GM10266 (cell line): ENCODE data around the gene CLSTN2.

Source experiments
- DNase-seq: peaks from one replicate; pipeline ENCODE4 v3.0.0; 2012; ENCODE audit errors: extremely low spot score
- TF ChIP-seq, protein P1 (sequence below): IDR thresholded peaks from 2 replicates; pipeline ENCODE4 v1.5.1; 2012; ENCODE audit warnings: mild to moderate bottlenecking, low read depth; ENCODE audit not compliant: control insufficient read depth, insufficient read depth; ENCODE audit errors: missing control alignments

The CLSTN2 gene

DNA sequence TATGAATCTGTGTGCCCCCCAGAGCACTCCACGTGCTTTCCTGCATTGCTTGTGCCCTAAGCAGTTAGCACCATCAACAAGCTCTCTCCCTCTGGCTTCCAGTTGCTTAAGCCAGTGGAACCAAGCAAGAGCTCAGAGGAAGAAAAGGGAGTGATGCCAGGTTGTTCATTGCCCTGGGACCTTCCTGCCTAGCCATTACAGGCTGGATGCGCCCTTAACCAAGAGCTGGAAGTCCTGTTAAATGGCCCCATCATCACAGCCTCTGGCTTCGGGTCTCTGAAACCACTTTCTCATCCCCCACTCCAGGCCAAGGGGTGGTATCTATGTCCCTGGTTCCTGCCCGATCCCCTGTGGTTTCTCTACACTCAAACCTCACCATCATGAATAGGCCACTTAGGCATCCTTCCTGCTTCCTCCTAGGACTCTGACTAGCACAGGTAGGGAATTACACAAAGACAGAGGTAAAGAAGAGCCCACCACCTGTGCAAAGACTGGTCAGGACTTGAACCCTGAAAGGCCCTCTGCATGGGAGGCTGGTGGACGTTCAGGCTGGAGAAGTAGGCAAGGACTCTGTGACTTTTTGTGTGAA, 433.3 kb downstream of the CLSTN2 start:
- TF ChIP-seq, protein P1, sequence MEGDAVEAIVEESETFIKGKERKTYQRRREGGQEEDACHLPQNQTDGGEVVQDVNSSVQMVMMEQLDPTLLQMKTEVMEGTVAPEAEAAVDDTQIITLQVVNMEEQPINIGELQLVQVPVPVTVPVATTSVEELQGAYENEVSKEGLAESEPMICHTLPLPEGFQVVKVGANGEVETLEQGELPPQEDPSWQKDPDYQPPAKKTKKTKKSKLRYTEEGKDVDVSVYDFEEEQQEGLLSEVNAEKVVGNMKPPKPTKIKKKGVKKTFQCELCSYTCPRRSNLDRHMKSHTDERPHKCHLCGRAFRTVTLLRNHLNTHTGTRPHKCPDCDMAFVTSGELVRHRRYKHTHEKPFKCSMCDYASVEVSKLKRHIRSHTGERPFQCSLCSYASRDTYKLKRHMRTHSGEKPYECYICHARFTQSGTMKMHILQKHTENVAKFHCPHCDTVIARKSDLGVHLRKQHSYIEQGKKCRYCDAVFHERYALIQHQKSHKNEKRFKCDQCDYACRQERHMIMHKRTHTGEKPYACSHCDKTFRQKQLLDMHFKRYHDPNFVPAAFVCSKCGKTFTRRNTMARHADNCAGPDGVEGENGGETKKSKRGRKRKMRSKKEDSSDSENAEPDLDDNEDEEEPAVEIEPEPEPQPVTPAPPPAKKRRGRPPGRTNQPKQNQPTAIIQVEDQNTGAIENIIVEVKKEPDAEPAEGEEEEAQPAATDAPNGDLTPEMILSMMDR: no peak
- DNase-seq: no peak

DNA sequence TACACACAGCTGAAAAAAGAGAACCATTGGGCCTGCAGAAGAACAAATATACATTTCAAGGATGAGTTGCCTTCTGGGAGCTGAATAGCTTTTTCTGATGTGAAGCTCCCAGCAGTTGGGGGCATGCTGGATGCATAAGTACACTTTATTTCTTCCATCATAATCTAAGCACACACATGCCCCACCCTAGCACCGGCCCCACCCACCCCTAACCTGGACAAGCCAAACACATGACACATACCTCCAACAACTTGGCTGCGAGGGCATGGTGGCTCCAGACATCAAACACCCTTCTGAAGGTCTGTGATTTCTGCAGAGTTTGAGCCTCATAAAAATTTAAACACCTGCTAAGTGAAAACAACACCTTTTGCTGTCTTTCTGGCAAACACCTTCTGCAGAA, 435.7 kb downstream of the CLSTN2 start:
- TF ChIP-seq, protein P1: no peak
- no peak for DNase-seq

DNA sequence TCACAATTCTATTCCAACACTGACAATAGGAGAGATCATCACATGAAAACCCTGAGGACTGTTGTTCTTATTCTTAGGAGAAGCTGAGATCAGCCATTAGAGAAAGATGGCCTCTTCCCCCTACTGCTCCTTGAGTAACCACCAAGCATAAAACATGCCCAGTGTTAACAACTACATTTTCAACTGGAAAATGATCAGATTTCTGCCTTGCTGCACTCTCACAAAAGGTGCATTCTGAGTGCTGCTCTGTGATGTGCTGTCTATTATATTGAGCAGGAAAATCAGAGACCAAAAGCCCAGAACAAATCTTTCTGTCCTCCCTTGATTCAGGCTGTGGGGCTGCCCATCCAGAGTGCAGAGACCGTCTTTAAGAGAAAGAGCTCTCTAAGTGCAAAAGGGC, 438.2 kb downstream of the CLSTN2 start:
- DNase-seq: no peak
- TF ChIP-seq, protein P1: no peak

DNA sequence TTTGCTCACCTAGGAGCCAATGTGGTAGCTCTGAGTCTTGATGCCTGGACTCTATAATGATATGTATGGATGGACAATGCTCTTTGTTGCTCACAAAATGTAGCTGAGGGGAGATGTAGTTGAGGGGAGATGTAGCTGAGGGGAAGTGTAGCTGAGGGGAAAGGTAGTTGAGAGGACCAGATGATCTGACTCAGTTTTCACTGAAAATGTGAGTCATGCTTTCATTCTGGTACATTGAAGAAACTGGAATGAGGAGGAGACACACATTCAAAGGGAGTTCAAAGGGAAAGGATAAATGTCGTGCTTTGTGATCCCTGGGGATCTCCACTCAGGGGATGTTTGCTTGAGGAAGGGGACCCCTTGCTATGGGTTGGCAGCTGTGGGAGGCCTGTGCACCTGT, 440.0 kb downstream of the CLSTN2 start:
- TF ChIP-seq, protein P1: no peak
- no peak for DNase-seq

DNA sequence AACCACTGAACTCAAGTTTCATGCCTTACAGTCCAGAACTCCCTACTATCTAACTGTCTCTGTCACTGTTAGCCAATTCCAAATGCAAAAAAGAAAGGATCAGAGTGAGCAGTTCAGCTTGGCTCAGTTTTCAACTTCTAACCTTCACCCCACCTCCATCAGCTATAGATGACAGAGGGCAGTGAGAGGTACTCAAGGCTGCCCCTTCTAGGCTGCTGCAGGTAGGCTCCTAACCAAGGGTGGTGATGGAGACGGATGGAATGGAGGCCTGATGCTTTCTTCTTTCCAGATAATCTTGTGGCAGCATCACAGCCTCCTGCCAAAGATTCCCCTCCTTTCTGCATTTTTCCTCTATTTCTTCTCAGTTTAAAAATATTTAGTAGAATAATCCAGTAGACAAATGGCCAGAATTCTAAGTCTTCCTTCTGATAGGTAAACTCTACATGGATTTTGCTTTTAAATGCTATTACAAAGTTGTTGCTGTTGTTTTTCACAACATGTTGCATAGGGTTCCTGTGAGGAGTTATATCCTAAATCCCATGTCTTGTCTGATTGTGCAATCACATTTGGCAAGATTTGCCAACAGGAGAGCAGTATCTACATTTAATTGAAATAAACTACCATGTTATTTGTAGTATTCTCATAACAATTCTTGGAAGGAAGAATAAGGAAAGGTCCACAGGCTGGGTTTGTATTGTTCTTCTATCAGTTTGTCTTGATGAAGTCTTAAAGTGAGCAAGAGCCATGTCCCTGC, 441.3 kb downstream of the CLSTN2 start:
- no peak for DNase-seq

DNA sequence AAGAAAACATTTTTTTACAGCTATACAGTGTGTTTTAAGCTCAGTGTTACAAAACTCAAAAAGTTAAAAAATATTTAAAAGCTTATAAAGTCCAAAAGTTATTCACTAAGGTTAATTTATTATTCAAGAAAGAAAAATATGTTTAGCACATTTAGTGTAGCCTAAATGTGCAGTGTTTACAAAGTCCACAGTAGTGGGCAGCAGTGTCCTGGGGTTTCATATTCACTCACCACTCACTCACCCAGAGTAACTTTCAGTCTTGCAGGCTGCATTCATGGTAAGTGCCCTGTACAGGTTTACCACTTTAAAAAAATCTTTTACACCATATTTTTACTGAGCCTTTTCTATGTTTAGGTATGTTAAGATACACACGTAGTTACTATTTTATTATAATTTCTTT, 442.7 kb downstream of the CLSTN2 start:
- DNase-seq: no peak
- TF ChIP-seq, protein P1: no peak

More for the DNA sequence above, 441.3 kb downstream of the CLSTN2 start:
- TF ChIP-seq, protein P1: no peak
